HepG2 (cell line): ENCODE data around the gene NINL. TPM values are rescaled to one million over a fixed set of nuclear protein-coding genes. Genes with fewer than 3 reads are reported as not detected.
A peak's percentile ranks its signal among the peaks of the same experiment; 100 is the strongest.

Experiments
- ATAC-seq: fragments of 200-7000 bp; cut with Tn5 transposase; 3 replicates; pipeline ENCODE4 v1.9.1; 2020; ENCODE audit warnings: mild to moderate bottlenecking, moderate library complexity
- BruUV-seq: library from RNA; stranded (reverse); fragments of 400-500 nt; replicated peaks from 2 replicates; lab custom pipeline; 2021; lab: Mats Ljungman, UMichigan
- CTCF ChIA-PET: fragments of 300-600 bp; formaldehyde crosslinking; extraction: SDS; loops from one replicate; lab custom pipeline; 2021; ENCODE audit warnings: low total read pairs, inconsistent platforms, low intra/inter-chr PET ratio; lab: Yijun Ruan, JAX
- POLR2A ChIA-PET: fragments of 350-600 bp; sonication (Branson Sonifier 250); formaldehyde crosslinking; loops from one replicate; lab custom pipeline; 2020; ENCODE audit warnings: antibody characterized with exemption, inconsistent platforms; lab: Yijun Ruan, JAX
- DNase-seq: peaks from one replicate; pipeline ENCODE4 v3.0.0-alpha.2; 2015; ENCODE audit warnings: low spot score
- FAIRE-seq: peaks from 3 replicates; lab custom pipeline; 2011; peaks lifted over from hg19 to GRCh38; lab: Jason Lieb, UNC
- H2AFZ ChIP-seq: one replicate; pipeline ENCODE4 v1.6.1; 2011; ENCODE audit warnings: low read length, inconsistent platforms
- H3K27ac ChIP-seq: fragments of 300-600 bp; 3 replicates; pipeline ENCODE4 v1.8.0; 2011; ENCODE audit warnings: mixed run types, mild to moderate bottlenecking, mixed read lengths, low read length, inconsistent platforms; ENCODE audit not compliant: insufficient read depth; ENCODE audit errors: extremely low read length
- H3K27me3 ChIP-seq, 2 experiments: fragments of 200-600 bp in 1 of 2; 2 replicates in 1 of 2; 3 replicates in 1 of 2; pipeline versions ENCODE4 v1.6.0 to v1.8.0; 2011; ENCODE audit warnings: low read length in 2 of 2, mild to moderate bottlenecking in 2 of 2, moderate library complexity in 2 of 2, inconsistent platforms in 1 of 2; ENCODE audit not compliant: insufficient read depth in 2 of 2, control insufficient read depth in 1 of 2
- H3K36me3 ChIP-seq, 2 experiments: fragments of 200-600 bp in 1 of 2; replicated peaks in 1 of 2; 2 replicates in 1 of 2; 3 replicates in 1 of 2; pipeline versions ENCODE4 v1.5.1 to v1.8.0; 2011; ENCODE audit warnings: low read length in 2 of 2, inconsistent platforms in 1 of 2; ENCODE audit not compliant: insufficient read depth in 2 of 2, control insufficient read depth in 1 of 2
- H3K4me1 ChIP-seq: 2 replicates; pipeline ENCODE4 v1.5.1; 2012; ENCODE audit warnings: low read length, inconsistent platforms; ENCODE audit not compliant: insufficient read depth
- H3K4me2 ChIP-seq: 2 replicates; pipeline ENCODE4 v1.6.0; 2011; ENCODE audit warnings: low read depth, low read length, inconsistent platforms
- H3K4me3 ChIP-seq, 3 experiments: fragments of 200-600 bp in 1 of 3; sonication (generic), shearing (Covaris generic) in 1 of 3; replicated peaks in 1 of 3; 2 replicates each; pipeline ENCODE4 v1.5.1; 2011 to 2016; ENCODE audit warnings: low read length in 3 of 3, inconsistent platforms in 2 of 3, low read depth in 2 of 3, mild to moderate bottlenecking in 2 of 3, control low read depth in 1 of 3, mixed read lengths in 1 of 3; ENCODE audit not compliant: insufficient read depth in 1 of 3
- H3K79me2 ChIP-seq: one replicate; pipeline ENCODE4 v1.6.1; 2011; ENCODE audit warnings: low read length, inconsistent platforms; ENCODE audit not compliant: insufficient read depth
- H3K9ac ChIP-seq: 2 replicates; pipeline ENCODE4 v1.6.0; 2011; ENCODE audit warnings: mild to moderate bottlenecking, low read depth, low read length, inconsistent platforms; ENCODE audit not compliant: insufficient read depth
- H3K9me3 ChIP-seq: 2 replicates; pipeline ENCODE4 v1.5.1; 2012; ENCODE audit warnings: mild to moderate bottlenecking, low read length
- H4K20me1 ChIP-seq: 2 replicates; pipeline ENCODE4 v1.6.0; 2011; ENCODE audit warnings: inconsistent platforms, mild to moderate bottlenecking, low read length, moderate library complexity; ENCODE audit not compliant: insufficient read depth
- MBD4 ChIP-seq: IDR thresholded peaks from 2 replicates; pipeline ENCODE4 v1.6.1; 2012; ENCODE audit warnings: low read length, inconsistent platforms, borderline replicate concordance
- MZF1 ChIP-seq: sonication (generic); formaldehyde crosslinking; IDR thresholded peaks from 2 replicates; pipeline ENCODE4 v1.8.1; 2023; ENCODE audit warnings: mild to moderate bottlenecking, missing genetic modification reagents, borderline replicate concordance
- NFE2 ChIP-seq: sonication (generic); formaldehyde crosslinking; IDR thresholded peaks from 2 replicates; pipeline ENCODE4 v1.4.0; 2020; ENCODE audit warnings: missing genetic modification reagents
- ZMYM2 ChIP-seq: sonication (generic); formaldehyde crosslinking; IDR thresholded peaks from 2 replicates; pipeline ENCODE4 v1.8.0; 2022; ENCODE audit warnings: mild to moderate bottlenecking, missing genetic modification reagents
- ZNF382 ChIP-seq: sonication (generic); formaldehyde crosslinking; IDR thresholded peaks from 2 replicates; pipeline ENCODE4 v1.5.0; 2020; ENCODE audit warnings: missing genetic modification reagents, mild to moderate bottlenecking, borderline replicate concordance
- ZNF709 ChIP-seq: sonication (generic); formaldehyde crosslinking; IDR thresholded peaks from 2 replicates; pipeline ENCODE4 v1.5.0; 2020; ENCODE audit warnings: mild to moderate bottlenecking, missing genetic modification reagents
- WGBS: methylation state at CpG from one replicate; pipeline ENCODE4 v1.1.6; 2017; ENCODE audit warnings: low lambda C conversion rate; 5-methylcytosine and 5-hydroxymethylcytosine counted together
- in situ Hi-C: cut with HindIII; loops from 2 replicates; pipeline ENCODE4 v1.10.0; 2017; ENCODE audit warnings: low pct_unique_long_range_greater_than_20kb; ENCODE audit not compliant: extremely low pct_ligation_motif_present
- intact Hi-C: fragments of 100-400 bp; cut with micrococcal nuclease; formaldehyde crosslinking; loops from one replicate; pipeline ENCODE4 v1.10.0; 2022; ENCODE audit not compliant: unreplicated experiment
- polyA plus RNA-seq, 8 experiments: library from polyadenylated mRNA; depleted of rRNA in 3 of 8; stranded (reverse) in 7 of 8; unstranded in 1 of 8; fragments of >200 nt; fragmentation: Illumina TruSeq in 4 of 8; extraction: Trizol in 4 of 8; gene quantifications; 2 replicates each; pipeline versions ENCODE4 v1.2.1 to v1.2.3, GENCODE V29; 2011 to 2016; ENCODE audit warnings: low read depth in 4 of 8, missing spikeins in 1 of 8, mixed read lengths in 1 of 8; ENCODE audit not compliant: insufficient read depth in 1 of 8
- total RNA-seq, 5 experiments: library from RNA; depleted of rRNA; stranded (reverse); fragments of >200 nt; fragmentation: Illumina TruSeq; extraction: Trizol; gene quantifications; 2 replicates each; pipeline ENCODE4 v1.2.3, GENCODE V29; 2016; ENCODE audit warnings: low read depth in 1 of 5
- TF ChIP-seq, protein P1 (sequence below): IDR thresholded peaks from 2 replicates; pipeline ENCODE4 v1.6.1; 2016; ENCODE audit warnings: control low read depth
- TF ChIP-seq, protein P2 (sequence below): sonication (generic); formaldehyde crosslinking; IDR thresholded peaks from 2 replicates; pipeline ENCODE4 v1.4.0; 2020; ENCODE audit warnings: missing genetic modification reagents
- TF ChIP-seq, protein P3 (sequence below): IDR thresholded peaks from 2 replicates; pipeline ENCODE4 v1.6.1; 2018; ENCODE audit warnings: missing genetic modification reagents

The NINL gene
- total and polyA plus RNA-seq, 2 of the 13 experiments (the other 11 are each of a cell fraction or from before 2014, with no cell fraction given), result 32.3 to 34.3 TPM

DNA sequence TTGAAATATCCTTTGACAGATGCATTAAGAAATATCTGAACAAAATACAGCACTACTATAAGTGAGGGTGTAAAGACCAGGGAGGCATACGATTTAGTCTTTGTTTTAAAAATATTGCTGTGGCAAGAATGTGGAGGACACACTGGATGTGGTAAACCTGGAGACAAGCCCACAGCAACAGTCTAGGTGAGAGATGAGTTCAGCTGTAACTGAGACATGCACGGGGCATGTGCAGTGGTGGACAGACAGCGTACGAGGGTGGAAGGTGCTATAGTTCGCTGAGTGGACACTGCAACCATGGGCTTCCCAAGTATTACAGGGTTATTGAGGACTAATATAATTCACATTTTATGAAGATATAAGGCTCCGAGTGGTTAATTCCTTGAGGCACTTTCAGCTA, 36.7 kb upstream of the NINL start (continued):
- TF ChIP-seq MBD4 (no peak), NFE2 (CRISPR knock-in tag) (no peak), ZNF382 (CRISPR knock-in tag) (no peak)

DNA sequence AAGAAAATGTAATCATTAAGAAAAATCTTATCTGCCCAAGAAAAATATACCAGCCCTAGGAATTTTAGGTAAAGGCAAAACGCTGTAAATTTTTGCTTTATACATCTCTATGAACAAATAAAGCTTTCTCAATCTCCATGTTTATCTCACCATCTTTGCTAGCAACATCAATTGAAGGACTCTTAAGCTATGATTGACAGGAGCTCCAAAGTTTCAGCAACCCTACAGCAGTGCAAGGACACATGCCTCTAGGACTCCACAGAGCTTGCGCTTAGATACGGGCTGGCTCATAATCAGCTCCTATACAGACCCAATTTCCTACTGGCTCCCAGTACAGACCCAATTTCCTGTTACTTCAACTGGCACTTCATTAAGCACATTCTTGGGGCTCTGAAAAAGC, 34.2 kb upstream of the NINL start:
- Histone ChIP-seq H3K4me2 (no peak overlapping the region), H4K20me1 (0 out of 2 replicates have a peak, but pooled peaks cover 3% of the 10 kb centered on the region), H3K4me3 (no peak overlapping the region), H3K79me2 (peaks cover 75% of the 10 kb centered on the region), H3K9ac (no peak overlapping the region), H3K27ac (no peak overlapping the region), H3K9me3 (no peaks in the 10 kb centered on the region), H2AFZ (no peak overlapping the region), H3K36me3 (peaks cover 12 to 20% of the 10 kb centered on the region in 2 experiments), H3K4me1 (peaks cover 47% of the 10 kb centered on the region), H3K27me3 (no peaks in the 10 kb centered on the region; a peak in 1 of 5 replicates)
- FAIRE-seq, result no peak
- TF ChIP-seq, protein P1, sequence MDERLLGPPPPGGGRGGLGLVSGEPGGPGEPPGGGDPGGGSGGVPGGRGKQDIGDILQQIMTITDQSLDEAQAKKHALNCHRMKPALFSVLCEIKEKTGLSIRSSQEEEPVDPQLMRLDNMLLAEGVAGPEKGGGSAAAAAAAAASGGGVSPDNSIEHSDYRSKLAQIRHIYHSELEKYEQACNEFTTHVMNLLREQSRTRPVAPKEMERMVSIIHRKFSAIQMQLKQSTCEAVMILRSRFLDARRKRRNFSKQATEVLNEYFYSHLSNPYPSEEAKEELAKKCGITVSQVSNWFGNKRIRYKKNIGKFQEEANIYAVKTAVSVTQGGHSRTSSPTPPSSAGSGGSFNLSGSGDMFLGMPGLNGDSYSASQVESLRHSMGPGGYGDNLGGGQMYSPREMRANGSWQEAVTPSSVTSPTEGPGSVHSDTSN, result peak; percentile 67; the same call in 1 of the 2 replicates
- no peak for TF ChIP-seq ZNF709
- TF ChIP-seq, protein P2, sequence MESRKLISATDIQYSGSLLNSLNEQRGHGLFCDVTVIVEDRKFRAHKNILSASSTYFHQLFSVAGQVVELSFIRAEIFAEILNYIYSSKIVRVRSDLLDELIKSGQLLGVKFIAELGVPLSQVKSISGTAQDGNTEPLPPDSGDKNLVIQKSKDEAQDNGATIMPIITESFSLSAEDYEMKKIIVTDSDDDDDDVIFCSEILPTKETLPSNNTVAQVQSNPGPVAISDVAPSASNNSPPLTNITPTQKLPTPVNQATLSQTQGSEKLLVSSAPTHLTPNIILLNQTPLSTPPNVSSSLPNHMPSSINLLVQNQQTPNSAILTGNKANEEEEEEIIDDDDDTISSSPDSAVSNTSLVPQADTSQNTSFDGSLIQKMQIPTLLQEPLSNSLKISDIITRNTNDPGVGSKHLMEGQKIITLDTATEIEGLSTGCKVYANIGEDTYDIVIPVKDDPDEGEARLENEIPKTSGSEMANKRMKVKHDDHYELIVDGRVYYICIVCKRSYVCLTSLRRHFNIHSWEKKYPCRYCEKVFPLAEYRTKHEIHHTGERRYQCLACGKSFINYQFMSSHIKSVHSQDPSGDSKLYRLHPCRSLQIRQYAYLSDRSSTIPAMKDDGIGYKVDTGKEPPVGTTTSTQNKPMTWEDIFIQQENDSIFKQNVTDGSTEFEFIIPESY, result peak; percentile 11; the same call in 1 of the 2 replicates
- TF ChIP-seq MZF1, result no peak
- TF ChIP-seq, protein P3, sequence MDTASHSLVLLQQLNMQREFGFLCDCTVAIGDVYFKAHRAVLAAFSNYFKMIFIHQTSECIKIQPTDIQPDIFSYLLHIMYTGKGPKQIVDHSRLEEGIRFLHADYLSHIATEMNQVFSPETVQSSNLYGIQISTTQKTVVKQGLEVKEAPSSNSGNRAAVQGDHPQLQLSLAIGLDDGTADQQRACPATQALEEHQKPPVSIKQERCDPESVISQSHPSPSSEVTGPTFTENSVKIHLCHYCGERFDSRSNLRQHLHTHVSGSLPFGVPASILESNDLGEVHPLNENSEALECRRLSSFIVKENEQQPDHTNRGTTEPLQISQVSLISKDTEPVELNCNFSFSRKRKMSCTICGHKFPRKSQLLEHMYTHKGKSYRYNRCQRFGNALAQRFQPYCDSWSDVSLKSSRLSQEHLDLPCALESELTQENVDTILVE (CRISPR knock-in tag), result no peak
- TF ChIP-seq ZMYM2 (CRISPR knock-in tag), result no peak
- BruUV-seq, result no TSS peak
- in situ Hi-C loops, result no loop called here
- intact Hi-C loops, result no loop called here
- DNase-seq, result no peak
- CTCF ChIA-PET, result no interaction called here
- WGBS, result 93% methylated on average over 3 of the region's 3 CpGs
- no peak for ATAC-seq
- POLR2A ChIA-PET, result interaction anchor here (1.3 kb wide), 1 partner anchor 35 kb away, joined by 5 read pairs; no protein-coding TSS in a partner anchor
